H9 (cell line): ENCODE measurements around the gene NME8. TPM values are rescaled to one million over a fixed set of nuclear protein-coding genes. Genes with fewer than 3 reads are reported as not detected.

Source experiments
- DNase-seq: peaks from one replicate; pipeline ENCODE4 v3.0.0-alpha.2; 2017
- H2AFZ ChIP-seq: one replicate; pipeline ENCODE4 v1.6.1; 2013; ENCODE audit warnings: mild to moderate bottlenecking, low read length, control low read depth, moderate library complexity
- H2AK5ac ChIP-seq: 2 replicates; pipeline ENCODE4 v1.6.1; 2013; ENCODE audit warnings: low read length, control low read depth, mixed read lengths; ENCODE audit not compliant: insufficient read length
- H2BK120ac ChIP-seq: one replicate; pipeline ENCODE4 v1.6.1; 2013; ENCODE audit warnings: low read depth, mild to moderate bottlenecking, low read length, control low read depth, inconsistent platforms; ENCODE audit not compliant: poor library complexity, severe bottlenecking
- H2BK12ac ChIP-seq: 2 replicates; pipeline ENCODE4 v1.6.1; 2013; ENCODE audit warnings: low read length, control low read depth, mixed read lengths, low read depth; ENCODE audit not compliant: insufficient read length
- H2BK15ac ChIP-seq: 2 replicates; pipeline ENCODE4 v1.6.1; 2013; ENCODE audit warnings: low read depth, low read length, control low read depth
- H2BK20ac ChIP-seq: one replicate; pipeline ENCODE4 v1.6.1; 2013; ENCODE audit warnings: low read depth, mild to moderate bottlenecking, low read length, control low read depth, inconsistent platforms; ENCODE audit not compliant: poor library complexity, severe bottlenecking
- H2BK5ac ChIP-seq: 2 replicates; pipeline ENCODE4 v1.6.1; 2013; ENCODE audit warnings: low read length, control low read depth, mixed read lengths; ENCODE audit not compliant: insufficient read length
- H3K14ac ChIP-seq: 2 replicates; pipeline ENCODE4 v1.6.1; 2013; ENCODE audit warnings: low read length, control low read depth; ENCODE audit not compliant: insufficient read depth
- H3K18ac ChIP-seq: 2 replicates; pipeline ENCODE4 v1.6.1; 2013; ENCODE audit warnings: low read depth, mild to moderate bottlenecking, mixed read lengths, low read length, control low read depth; ENCODE audit not compliant: insufficient read length
- H3K23ac ChIP-seq: 2 replicates; pipeline ENCODE4 v1.6.1; 2013; ENCODE audit warnings: low read length, control low read depth, mixed read lengths, low read depth; ENCODE audit not compliant: insufficient read length
- H3K23me2 ChIP-seq: 2 replicates; pipeline ENCODE4 v1.6.1; 2013; ENCODE audit warnings: low read depth, mild to moderate bottlenecking, mixed read lengths, low read length, control low read depth; ENCODE audit not compliant: insufficient read length, poor library complexity, severe bottlenecking
- H3K27ac ChIP-seq: 2 replicates; pipeline ENCODE4 v1.5.1; 2013; ENCODE audit warnings: low read length, control low read depth, mixed read lengths, low read depth; ENCODE audit not compliant: insufficient read length
- H3K27me3 ChIP-seq: 2 replicates; pipeline ENCODE4 v1.6.1; 2013; ENCODE audit warnings: low read length, control low read depth, inconsistent platforms; ENCODE audit not compliant: insufficient read depth
- H3K4ac ChIP-seq: 2 replicates; pipeline ENCODE4 v1.6.1; 2013; ENCODE audit warnings: low read depth, mild to moderate bottlenecking, control low read depth, inconsistent platforms, low read length, moderate library complexity
- H3K4me1 ChIP-seq: 2 replicates; pipeline ENCODE4 v1.6.1; 2013; ENCODE audit warnings: low read length, control low read depth, inconsistent platforms; ENCODE audit not compliant: insufficient read depth
- H3K4me2 ChIP-seq: 2 replicates; pipeline ENCODE4 v1.6.1; 2013; ENCODE audit warnings: low read length, control low read depth, mixed read lengths; ENCODE audit not compliant: insufficient read length, insufficient read depth
- H3K56ac ChIP-seq: 2 replicates; pipeline ENCODE4 v1.6.1; 2013; ENCODE audit warnings: low read depth, mild to moderate bottlenecking, mixed read lengths, low read length, control low read depth; ENCODE audit not compliant: insufficient read length
- H3K79me1 ChIP-seq: 2 replicates; pipeline ENCODE4 v1.6.1; 2013; ENCODE audit warnings: low read depth, mild to moderate bottlenecking, moderate library complexity, low read length, control low read depth, inconsistent platforms; ENCODE audit not compliant: insufficient read depth, poor library complexity, severe bottlenecking
- H3K79me2 ChIP-seq: 2 replicates; pipeline ENCODE4 v1.6.1; 2013; ENCODE audit warnings: low read length, control low read depth, inconsistent platforms; ENCODE audit not compliant: insufficient read depth
- H3K9ac ChIP-seq: 2 replicates; pipeline ENCODE4 v1.6.1; 2013; ENCODE audit warnings: low read length, control low read depth, mixed read lengths; ENCODE audit not compliant: insufficient read length; ENCODE audit errors: extremely low read depth
- H3K9me3 ChIP-seq: one replicate; pipeline ENCODE4 v1.6.1; 2013; ENCODE audit warnings: low read depth, low read length, inconsistent platforms; ENCODE audit not compliant: control insufficient read depth
- H3T11ph ChIP-seq: one replicate; pipeline ENCODE4 v1.6.1; 2013; ENCODE audit warnings: mild to moderate bottlenecking, low read length, control low read depth, inconsistent platforms
- H4K20me1 ChIP-seq: one replicate; pipeline ENCODE4 v1.6.1; 2013; ENCODE audit not compliant: control insufficient read depth, insufficient read length, insufficient read depth
- H4K5ac ChIP-seq: 2 replicates; pipeline ENCODE4 v1.6.1; 2013; ENCODE audit warnings: low read depth, mild to moderate bottlenecking, mixed read lengths, low read length, control low read depth; ENCODE audit not compliant: insufficient read length
- H4K8ac ChIP-seq: replicated peaks from 2 replicates; pipeline ENCODE4 v1.6.1; 2013; ENCODE audit warnings: low read length, control low read depth, mixed read lengths, low read depth; ENCODE audit not compliant: insufficient read length
- H4K91ac ChIP-seq: 2 replicates; pipeline ENCODE4 v1.6.1; 2013; ENCODE audit warnings: low read depth, mild to moderate bottlenecking, moderate library complexity, mixed read lengths, low read length, control low read depth; ENCODE audit not compliant: insufficient read length
- H3K27ac Mint-ChIP-seq, 3 experiments: 2 replicates in 2 of 3; 3 replicates in 1 of 3; pipeline ENCODE4 v1.8.0; 2020 to 2021; ENCODE audit warnings: mixed read lengths in 3 of 3, mild to moderate bottlenecking in 1 of 3, moderate library complexity in 1 of 3
- H3K27me3 Mint-ChIP-seq: 2 replicates; pipeline ENCODE4 v1.8.0; 2021; ENCODE audit warnings: low read depth, mild to moderate bottlenecking, moderate library complexity, mixed read lengths
- H3K36me3 Mint-ChIP-seq, 3 experiments: 2 replicates in 2 of 3; 3 replicates in 1 of 3; pipeline ENCODE4 v1.8.0; 2020 to 2021; ENCODE audit warnings: low read depth in 3 of 3, mixed read lengths in 3 of 3; ENCODE audit not compliant: insufficient read depth in 1 of 3
- H3K4me1 Mint-ChIP-seq, 2 experiments: 2 replicates each; pipeline ENCODE4 v1.8.0; 2020; ENCODE audit warnings: mixed read lengths in 2 of 2
- H3K4me3 Mint-ChIP-seq, 2 experiments: 2 replicates in 1 of 2; 3 replicates in 1 of 2; pipeline ENCODE4 v1.8.0; 2020 to 2021; ENCODE audit warnings: mild to moderate bottlenecking in 2 of 2, mixed read lengths in 2 of 2, moderate library complexity in 1 of 2
- H3K9me3 Mint-ChIP-seq, 2 experiments: 2 replicates in 1 of 2; 3 replicates in 1 of 2; pipeline ENCODE4 v1.8.0; 2020; ENCODE audit warnings: mild to moderate bottlenecking in 2 of 2, mixed read lengths in 2 of 2, moderate library complexity in 1 of 2
- WGBS: extraction: QIAGEN DNeasy Blood & Tissue Kit; methylation state at CpG from one replicate; pipeline ENCODE4 v1.1.7; 2013; ENCODE audit warnings: missing lambda C conversion rate, low lambda C conversion rate, mixed read lengths; ENCODE audit not compliant: insufficient read length; ENCODE audit errors: extremely low coverage; 5-methylcytosine and 5-hydroxymethylcytosine counted together
- total RNA-seq: library from RNA; stranded (reverse); gene quantifications from 2 replicates; pipeline ENCODE4 v1.2.1, GENCODE V29; 2021
- TF ChIP-seq, protein P1 (sequence below): fragments of 200-600 bp; sonication (generic); conservative IDR thresholded peaks from 3 replicates; pipeline ENCODE4 v1.8.0; 2021; ENCODE audit warnings: antibody characterized with exemption, mild to moderate bottlenecking

NME8 gene
- total RNA-seq, 1 experiment from 2014 or later = 0.33 TPM

DNA sequence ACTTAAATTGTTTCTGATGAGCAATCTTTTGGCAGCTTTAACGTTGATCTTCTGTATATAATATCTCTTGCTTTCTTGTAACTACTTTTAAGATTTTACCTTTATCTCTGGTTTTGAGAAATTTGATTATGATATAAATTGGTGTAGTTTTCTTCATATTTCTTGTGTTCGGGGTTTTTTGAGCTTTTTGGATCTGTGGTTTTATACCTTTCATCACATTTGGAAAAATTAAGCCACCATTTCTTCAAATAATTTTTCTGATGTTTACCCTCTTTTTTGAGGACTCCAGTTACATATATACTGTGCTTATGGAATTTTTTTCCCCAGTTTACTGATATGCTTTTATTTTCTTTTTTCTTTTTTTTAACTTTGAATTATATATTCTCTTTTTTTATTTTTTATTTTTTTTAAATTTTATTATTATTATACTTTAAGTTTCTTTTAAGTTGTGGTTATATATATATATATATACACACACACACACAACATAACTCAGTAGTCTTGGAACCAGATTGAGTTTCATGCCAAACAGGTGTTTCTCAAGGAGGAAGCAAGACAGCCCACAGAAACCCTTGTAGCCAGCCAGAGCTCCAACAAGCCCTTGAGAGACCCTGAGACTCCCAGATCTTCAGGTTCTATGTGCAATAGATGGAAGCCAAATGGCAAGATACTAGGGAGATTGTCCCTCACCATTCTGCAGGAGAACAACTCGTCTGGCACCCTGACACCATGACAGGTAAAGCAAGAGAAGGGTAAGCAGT lies 27.5 kb upstream of the NME8 start:
- no peak overlapping the region for H3K4me3 Mint-ChIP-seq
- H3K27ac ChIP-seq = no peak overlapping the region
- no peaks in the 10 kb centered on the region for H3K27me3 Mint-ChIP-seq
- H3K18ac ChIP-seq = no peak overlapping the region
- H3K27me3 ChIP-seq = no peaks in the 10 kb centered on the region
- H2AK5ac ChIP-seq = no peak overlapping the region
- H4K91ac ChIP-seq = no peak overlapping the region
- H3K14ac ChIP-seq = no peak overlapping the region
- H3K23me2 ChIP-seq = no peaks in the 10 kb centered on the region
- no peak overlapping the region for H3K9ac ChIP-seq
- H3K9me3 Mint-ChIP-seq = peaks cover 8 to 9% of the 10 kb centered on the region in 2 experiments
- 0 out of 2 replicates have a peak, but pooled peaks cover 2% of the 10 kb centered on the region for H3K4me1 ChIP-seq
- H3K27ac Mint-ChIP-seq = no peak overlapping the region
- no peak overlapping the region for H2BK120ac ChIP-seq
- H3K56ac ChIP-seq = no peak overlapping the region
- H2BK12ac ChIP-seq = no peak overlapping the region
- H3K79me2 ChIP-seq = no peaks in the 10 kb centered on the region
- no peak for DNase-seq
- no peak overlapping the region for H2BK5ac ChIP-seq
- no peak overlapping the region for H3K23ac ChIP-seq
- no peak overlapping the region for H2BK20ac ChIP-seq
- no peaks in the 10 kb centered on the region for H3K9me3 ChIP-seq
- no peak overlapping the region for H3K4ac ChIP-seq
- TF ChIP-seq, protein P1, sequence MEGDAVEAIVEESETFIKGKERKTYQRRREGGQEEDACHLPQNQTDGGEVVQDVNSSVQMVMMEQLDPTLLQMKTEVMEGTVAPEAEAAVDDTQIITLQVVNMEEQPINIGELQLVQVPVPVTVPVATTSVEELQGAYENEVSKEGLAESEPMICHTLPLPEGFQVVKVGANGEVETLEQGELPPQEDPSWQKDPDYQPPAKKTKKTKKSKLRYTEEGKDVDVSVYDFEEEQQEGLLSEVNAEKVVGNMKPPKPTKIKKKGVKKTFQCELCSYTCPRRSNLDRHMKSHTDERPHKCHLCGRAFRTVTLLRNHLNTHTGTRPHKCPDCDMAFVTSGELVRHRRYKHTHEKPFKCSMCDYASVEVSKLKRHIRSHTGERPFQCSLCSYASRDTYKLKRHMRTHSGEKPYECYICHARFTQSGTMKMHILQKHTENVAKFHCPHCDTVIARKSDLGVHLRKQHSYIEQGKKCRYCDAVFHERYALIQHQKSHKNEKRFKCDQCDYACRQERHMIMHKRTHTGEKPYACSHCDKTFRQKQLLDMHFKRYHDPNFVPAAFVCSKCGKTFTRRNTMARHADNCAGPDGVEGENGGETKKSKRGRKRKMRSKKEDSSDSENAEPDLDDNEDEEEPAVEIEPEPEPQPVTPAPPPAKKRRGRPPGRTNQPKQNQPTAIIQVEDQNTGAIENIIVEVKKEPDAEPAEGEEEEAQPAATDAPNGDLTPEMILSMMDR = no peak
- peaks cover 0 to 7% (median 0%) of the 10 kb centered on the region in 3 experiments; a peak in 3 of 7 replicates for H3K36me3 Mint-ChIP-seq
- H3K79me1 ChIP-seq = no peaks in the 10 kb centered on the region
- no peak overlapping the region for H2BK15ac ChIP-seq
- H4K20me1 ChIP-seq = no peaks in the 10 kb centered on the region
- no peak overlapping the region for H2AFZ ChIP-seq
- H3T11ph ChIP-seq = no peak overlapping the region
- no peak overlapping the region for H4K8ac ChIP-seq
- H3K4me1 Mint-ChIP-seq = peaks cover 6 to 12% of the 10 kb centered on the region in 2 experiments
- H4K5ac ChIP-seq = no peak overlapping the region
- no CpG with 5 or more reads among the region's 3 CpGs for WGBS
- no peak overlapping the region for H3K4me2 ChIP-seq
